KMS-11 (cell line): ENCODE data around the gene GCDH.

Experiments used
- H2AFZ ChIP-seq: fragments of 200-600 bp; sonication (generic); 2 replicates; pipeline ENCODE4 v1.6.1; 2016; ENCODE audit warnings: antibody characterized with exemption, mixed run types, low read depth
- H3K27ac ChIP-seq: fragments of 200-600 bp; sonication (generic); 2 replicates; pipeline ENCODE4 v1.6.1; 2016; ENCODE audit warnings: mild to moderate bottlenecking, mixed run types
- H3K27me3 ChIP-seq: fragments of 200-600 bp; sonication (generic); 2 replicates; pipeline ENCODE4 v1.6.1; 2017; ENCODE audit warnings: mild to moderate bottlenecking, low read depth, mixed run types, moderate library complexity; ENCODE audit not compliant: insufficient read depth
- H3K36me3 ChIP-seq: fragments of 200-600 bp; sonication (generic); 2 replicates; pipeline ENCODE4 v1.6.1; 2017; ENCODE audit warnings: mild to moderate bottlenecking, mixed run types; ENCODE audit not compliant: insufficient read depth
- H3K4me1 ChIP-seq: fragments of 200-600 bp; sonication (generic); 2 replicates; pipeline ENCODE4 v1.6.1; 2016; ENCODE audit warnings: mild to moderate bottlenecking, low read depth, mixed run types; ENCODE audit not compliant: poor library complexity, severe bottlenecking
- H3K4me2 ChIP-seq: fragments of 200-600 bp; sonication (generic); 2 replicates; pipeline ENCODE4 v1.7.0; 2016; ENCODE audit warnings: mild to moderate bottlenecking, mixed run types
- H3K4me3 ChIP-seq: fragments of 200-600 bp; sonication (generic); IDR thresholded peaks from 2 replicates; pipeline ENCODE4 v1.6.1; 2017; ENCODE audit warnings: low read depth, low read length, mixed read lengths; ENCODE audit not compliant: insufficient read depth
- H3K79me2 ChIP-seq: fragments of 200-600 bp; sonication (generic); 2 replicates; pipeline ENCODE4 v1.6.1; 2016; ENCODE audit warnings: low read depth, mixed run types; ENCODE audit not compliant: insufficient read depth
- H3K9ac ChIP-seq: fragments of 200-600 bp; sonication (generic); 2 replicates; pipeline ENCODE4 v1.6.1; 2016; ENCODE audit warnings: mild to moderate bottlenecking, mixed run types
- H4K20me1 ChIP-seq: fragments of 200-600 bp; sonication (generic); 2 replicates; pipeline ENCODE4 v1.6.1; 2016; ENCODE audit warnings: mild to moderate bottlenecking, mixed run types; ENCODE audit not compliant: insufficient read depth
- CTCF ChIP-seq: fragments of 200-600 bp; sonication (generic); conservative IDR thresholded peaks from 2 replicates; pipeline ENCODE4 v1.6.1; 2017; ENCODE audit warnings: low read depth, mild to moderate bottlenecking, antibody characterized with exemption, low read length, moderate library complexity, mixed read lengths

The GCDH gene

GRCh38 chr19:12872941-12873890 is 17.7 kb upstream of the GCDH start:
- Histone ChIP-seq H3K4me2 (no peak overlapping the region), H3K4me1 (no peaks in the 10 kb centered on the region), H3K27ac (no peak overlapping the region), H4K20me1 (no peaks in the 10 kb centered on the region), H3K9ac (no peak overlapping the region), H3K4me3 (no peak overlapping the region), H3K36me3 (no peaks in the 10 kb centered on the region), H2AFZ (no peak overlapping the region), H3K79me2 (no peaks in the 10 kb centered on the region), H3K27me3 (no peaks in the 10 kb centered on the region)
- no peak for TF ChIP-seq CTCF

GRCh38 chr19:12873891-12874745 is 16.8 kb upstream of the GCDH start:
- H3K4me3 ChIP-seq: no peak overlapping the region
- no peak overlapping the region for H3K27ac ChIP-seq
- no peaks in the 10 kb centered on the region for H4K20me1 ChIP-seq
- no peak for TF ChIP-seq CTCF
- H3K36me3 ChIP-seq: no peaks in the 10 kb centered on the region
- H3K4me1 ChIP-seq: no peaks in the 10 kb centered on the region
- no peak overlapping the region for H3K9ac ChIP-seq
- H3K4me2 ChIP-seq: no peak overlapping the region
- H3K27me3 ChIP-seq: no peaks in the 10 kb centered on the region
- no peaks in the 10 kb centered on the region for H3K79me2 ChIP-seq
- no peak overlapping the region for H2AFZ ChIP-seq

GRCh38 chr19:12875086-12875485 is 15.9 kb upstream of the GCDH start:
- TF ChIP-seq CTCF: no peak
- no peaks in the 10 kb centered on the region for H3K27me3 ChIP-seq
- H4K20me1 ChIP-seq: no peaks in the 10 kb centered on the region
- no peaks in the 10 kb centered on the region for H3K36me3 ChIP-seq
- H3K27ac ChIP-seq: no peak overlapping the region
- no peak overlapping the region for H2AFZ ChIP-seq
- no peak overlapping the region for H3K4me3 ChIP-seq
- no peaks in the 10 kb centered on the region for H3K4me1 ChIP-seq
- H3K4me2 ChIP-seq: no peak overlapping the region
- H3K79me2 ChIP-seq: no peaks in the 10 kb centered on the region
- H3K9ac ChIP-seq: no peak overlapping the region

GRCh38 chr19:12880551-12881171 is 10.3 kb upstream of the GCDH start:
- Histone ChIP-seq H4K20me1 (no peaks in the 10 kb centered on the region), H3K79me2 (no peaks in the 10 kb centered on the region), H3K27me3 (no peaks in the 10 kb centered on the region), H3K9ac (peak overlapping the region; percentile 53; the same call in 1 of the 2 replicates), H3K4me3 (no peak overlapping the region), H3K4me1 (peaks cover 15% of the 10 kb centered on the region), H2AFZ (peak overlapping the region; percentile 84), H3K36me3 (no peaks in the 10 kb centered on the region), H3K4me2 (peak overlapping the region; percentile 79), H3K27ac (0 out of 2 replicates have a peak overlapping the region, but pooled peaks have one; percentile 9)
- no peak for TF ChIP-seq CTCF
